ENCODE data around the gene DDX27. TPM values are rescaled to one million over a fixed set of nuclear protein-coding genes. Genes with fewer than 3 reads are reported as not detected.
"Not testable (repeated sequence)": the region's sequence is repeated elsewhere in the genome, so short reads cannot be mapped to it uniquely, and the experiment has no call there.

The DDX27 gene
- total RNA-seq = 31.2 TPM

DNA sequence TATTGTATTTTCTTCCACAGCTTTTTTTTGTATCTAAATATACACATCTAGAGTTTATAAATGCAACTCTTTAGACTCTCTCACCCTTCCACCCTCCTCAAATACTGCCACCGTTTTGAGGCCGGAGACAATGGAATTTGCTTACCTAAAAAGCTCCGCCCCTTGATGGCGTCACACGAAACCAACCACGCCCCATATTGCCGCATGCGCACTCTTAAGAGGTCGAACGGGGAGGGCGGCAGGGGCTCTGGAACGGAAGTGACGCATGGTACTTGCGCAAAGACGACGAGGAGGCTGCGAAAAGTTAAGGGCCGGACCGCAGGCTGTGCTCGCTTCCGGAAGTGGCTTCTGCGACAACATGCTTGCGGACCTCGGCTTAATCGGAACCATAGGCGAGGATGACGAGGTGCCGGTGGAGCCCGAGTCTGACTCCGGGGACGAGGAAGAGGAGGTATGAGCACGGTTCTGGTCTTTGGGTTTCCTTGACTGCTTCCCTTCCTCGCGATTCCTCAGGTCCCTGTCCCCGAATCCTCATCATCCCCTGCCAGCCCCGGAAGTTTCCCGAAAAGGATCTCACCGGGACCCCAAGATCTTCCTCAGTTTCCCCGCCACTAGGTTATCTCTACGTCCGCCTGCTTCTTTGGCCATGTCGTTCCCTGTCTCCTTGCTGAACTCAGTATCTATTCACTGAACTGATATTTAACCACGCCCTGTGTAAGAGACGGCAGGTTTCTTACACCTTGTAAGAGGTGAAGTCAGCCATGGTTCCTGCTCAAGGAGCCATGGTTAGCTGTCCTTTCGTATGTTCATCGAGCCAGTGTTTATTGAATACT lies at the start of gene DDX27:
Gene DDX27 (plus strand): TSS at position 326 of the 833 bp plus-strand sequence. CDS start 33 bp downstream, at position 359.
- DNase-seq (ENCODE audit: low spot score) (peak; percentile 98), ATAC-seq (peak; percentile 99)
- intact Hi-C loops (cut with DNase I) = no loop called here

GRCh38 chr20:49169547-49169946 lies 49.7 kb upstream of the DDX27 start:
- no peak for ATAC-seq
- intact Hi-C loops (cut with DNase I) = no loop called here

GRCh38 chr20:49170714-49171113 lies 48.5 kb upstream of the DDX27 start:
- ATAC-seq = no peak
- intact Hi-C loops (cut with DNase I) = no loop called here

More at GRCh38 chr20:49169547-49169946, 49.7 kb upstream of the DDX27 start:
- no peak for DNase-seq (ENCODE audit: low spot score)

DNA sequence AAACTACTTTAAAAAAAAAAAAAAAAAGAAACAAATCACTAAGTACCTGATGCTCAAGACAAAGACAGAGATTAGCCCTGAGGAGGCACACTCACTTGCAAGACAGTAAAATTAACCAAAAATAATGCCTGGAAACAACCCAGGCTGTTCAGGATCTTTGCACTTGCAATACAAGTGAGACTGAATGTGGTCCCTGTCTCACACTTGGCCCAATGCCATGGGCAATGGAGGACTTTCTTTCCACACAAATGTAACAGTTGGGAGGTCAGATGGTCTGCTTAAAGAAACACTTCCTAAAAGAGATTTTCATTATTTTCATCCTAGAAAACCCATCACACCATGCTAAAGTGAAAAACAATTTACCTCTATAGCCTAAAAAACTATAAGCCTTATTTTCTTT lies 47.3 kb upstream of the DDX27 start:
- no peak for ATAC-seq
- intact Hi-C loops (cut with DNase I) = no loop called here
- no peak for DNase-seq (ENCODE audit: low spot score)

More at GRCh38 chr20:49170714-49171113, 48.5 kb upstream of the DDX27 start:
- DNase-seq (ENCODE audit: low spot score) = no peak

GRCh38 chr20:49172413-49172812 lies 46.8 kb upstream of the DDX27 start:
- intact Hi-C loops (cut with DNase I) = no loop called here

GRCh38 chr20:49174183-49174582 lies 45.0 kb upstream of the DDX27 start:
- intact Hi-C loops (cut with DNase I) = no loop called here
- DNase-seq (ENCODE audit: low spot score) (no peak), ATAC-seq (no peak)

More at GRCh38 chr20:49172413-49172812, 46.8 kb upstream of the DDX27 start:
- DNase-seq (ENCODE audit: low spot score) (no peak), ATAC-seq (no peak)

DNA sequence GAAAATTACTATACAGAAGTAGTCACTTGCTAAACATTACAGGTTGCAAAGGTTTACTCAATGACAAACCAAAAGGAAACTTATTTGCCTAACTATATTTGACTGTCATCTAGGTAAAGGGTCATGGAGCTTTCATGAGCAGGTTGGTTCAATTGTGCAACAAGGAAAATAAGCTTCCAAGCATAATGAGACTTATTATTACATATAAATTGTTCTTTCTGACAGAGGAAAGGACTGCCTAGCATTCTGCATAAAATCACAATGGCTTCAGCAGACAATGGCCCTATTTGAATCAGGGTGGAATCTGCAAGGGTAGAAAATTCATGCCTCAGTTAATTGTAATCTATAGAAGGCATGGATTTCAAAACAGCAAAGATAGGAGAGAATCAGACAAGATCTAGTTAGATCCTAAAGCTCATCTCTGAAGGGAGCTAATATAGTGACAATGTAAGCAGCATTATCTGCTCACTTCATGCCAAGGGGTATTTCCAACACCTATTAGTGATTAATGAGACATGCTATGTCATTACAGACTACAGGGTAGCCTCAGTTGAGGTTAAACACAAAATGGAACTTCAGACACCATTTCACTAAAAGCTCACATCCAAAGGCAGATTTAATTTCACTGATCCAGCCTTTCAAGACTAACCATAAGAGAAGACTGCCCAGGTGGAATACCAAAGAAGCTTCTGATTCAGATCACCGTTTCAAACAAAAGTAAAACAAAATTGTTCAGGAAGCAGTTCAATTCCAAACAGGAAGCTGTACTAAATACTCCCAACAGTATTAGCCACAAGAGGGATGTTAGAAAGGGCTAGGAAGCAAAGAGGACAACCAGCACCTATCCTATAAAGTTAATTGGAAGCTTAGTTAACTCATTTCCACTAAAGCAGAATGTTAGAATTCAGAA lies 39.6 kb upstream of the DDX27 start:
- ATAC-seq (no peak), DNase-seq (ENCODE audit: low spot score) (no peak)
- intact Hi-C loops (cut with DNase I) = no loop called here

GRCh38 chr20:49181265-49181877 lies 37.8 kb upstream of the DDX27 start:
- intact Hi-C loops (cut with DNase I) = no loop called here
- no peak for ATAC-seq
- no peak for DNase-seq (ENCODE audit: low spot score)

DNA sequence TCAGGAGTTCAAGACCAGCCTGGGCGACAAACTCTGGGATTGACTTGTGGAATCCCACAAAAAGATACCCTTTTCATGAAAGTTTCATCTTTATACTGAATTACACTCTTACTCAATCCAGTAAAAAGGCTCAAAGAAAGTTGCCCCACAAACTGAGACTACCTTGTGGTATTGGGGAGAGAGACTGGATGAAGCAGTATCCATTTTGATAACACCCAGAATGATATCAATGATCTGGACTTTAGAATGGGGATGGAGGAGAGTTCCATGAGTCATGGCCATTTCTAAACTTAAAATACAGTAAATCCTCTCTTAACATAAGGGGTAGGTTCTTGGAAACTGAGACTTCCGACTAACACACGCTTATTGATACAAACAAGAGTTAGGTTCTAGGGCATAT lies 35.8 kb upstream of the DDX27 start:
- intact Hi-C loops (cut with DNase I) = no loop called here
- no peak for DNase-seq (ENCODE audit: low spot score)
- no peak for ATAC-seq

- ATAC-seq; intact Hi-C loops (cut with DNase I); DNase-seq (ENCODE audit: low spot score): not testable (repeated sequence)
Observed at GRCh38 chr20:49184084-49184501, 35.1 kb upstream of the DDX27 start.

DNA sequence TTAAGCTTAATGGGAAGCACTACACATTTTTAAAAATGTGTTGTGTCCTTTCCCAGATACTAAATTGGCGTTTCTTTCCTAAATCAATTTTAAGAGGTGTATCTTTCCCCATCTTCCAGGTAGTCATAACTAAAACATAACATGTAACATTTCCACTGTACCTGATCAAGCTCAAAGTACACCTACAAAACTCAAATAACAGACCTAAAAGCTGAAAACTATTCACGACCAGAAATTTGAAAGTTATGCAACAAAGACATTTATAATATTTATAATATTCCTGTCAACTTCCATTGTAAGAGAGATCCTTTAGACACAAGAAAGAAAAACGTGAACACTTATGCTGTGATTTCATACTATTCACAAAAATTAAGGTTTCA lies 34.5 kb upstream of the DDX27 start:
- intact Hi-C loops (cut with DNase I) = no loop called here

GRCh38 chr20:49185071-49185761 lies 34.0 kb upstream of the DDX27 start:
- DNase-seq (ENCODE audit: low spot score) (no peak), ATAC-seq (no peak)
- intact Hi-C loops (cut with DNase I) = no loop called here

More for the DNA sequence above, 34.5 kb upstream of the DDX27 start:
- ATAC-seq = no peak
- no peak for DNase-seq (ENCODE audit: low spot score)

DNA sequence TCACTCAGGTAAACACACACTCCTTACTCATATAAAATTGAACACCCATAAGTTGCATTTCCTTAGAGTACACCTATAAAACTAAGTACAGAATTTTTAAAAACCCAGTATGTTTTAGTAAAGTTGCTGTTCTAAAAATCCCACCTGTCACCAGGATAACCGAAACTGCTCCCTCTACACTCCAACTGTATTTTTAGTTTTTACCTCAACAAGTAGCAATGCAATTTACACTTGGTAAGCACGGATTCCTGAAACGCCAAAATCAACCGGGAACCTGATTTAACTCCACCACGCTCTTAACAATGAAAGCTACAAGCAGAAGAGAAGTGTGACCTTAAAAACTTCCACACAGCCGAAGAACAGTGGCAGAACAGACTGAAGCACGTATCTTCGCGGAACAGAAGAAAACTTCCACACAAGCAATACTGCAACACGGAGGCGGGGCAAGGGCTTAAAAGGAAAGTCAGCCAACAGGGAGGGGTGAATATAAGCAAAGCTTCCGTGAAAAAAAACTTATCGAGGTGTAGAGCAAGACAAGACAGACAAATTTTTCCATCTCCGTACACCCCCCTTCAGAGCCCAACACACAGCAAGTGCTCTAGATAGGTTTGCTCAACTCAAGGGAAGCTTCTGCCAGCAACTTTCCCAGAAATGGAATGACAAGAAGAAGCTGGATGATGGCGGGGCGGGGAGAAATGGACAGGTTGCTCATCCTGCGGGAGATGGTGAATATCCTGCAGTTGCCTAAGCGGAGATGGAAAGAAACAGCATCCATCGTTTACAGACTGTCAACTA lies 32.5 kb upstream of the DDX27 start:
- intact Hi-C loops (cut with DNase I) = no loop called here

DNA sequence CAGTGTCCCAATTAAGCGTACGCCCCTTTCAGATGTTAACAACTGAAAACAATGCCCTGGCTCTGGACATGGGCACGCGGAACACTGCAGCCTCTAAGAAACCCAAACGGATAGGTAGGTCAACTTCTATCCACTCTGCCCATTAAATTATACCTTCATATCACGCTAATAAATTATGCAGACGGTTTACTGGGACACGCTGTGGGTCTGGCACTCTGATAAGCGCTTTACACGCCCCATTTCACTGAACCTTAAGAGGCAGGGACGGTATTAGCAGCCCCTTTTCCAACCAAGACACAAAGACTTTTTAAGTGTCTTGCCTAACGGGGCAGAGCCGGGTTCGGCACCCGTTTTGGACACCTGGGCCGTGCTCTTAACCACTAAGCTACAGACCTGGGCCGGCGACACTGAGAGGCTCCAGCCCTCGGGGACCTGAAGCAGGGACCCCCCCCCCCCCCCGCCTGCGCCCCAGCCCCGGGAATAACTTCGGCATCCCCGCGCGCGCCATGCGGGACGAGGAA lies 31.8 kb upstream of the DDX27 start:
- DNase-seq (ENCODE audit: low spot score) (no peak), ATAC-seq (peak; percentile 3)
- intact Hi-C loops (cut with DNase I) = no loop called here

More for the DNA sequence above, 32.5 kb upstream of the DDX27 start:
- DNase-seq (ENCODE audit: low spot score) (peak; percentile 66), ATAC-seq (peak; percentile 22)

DNA sequence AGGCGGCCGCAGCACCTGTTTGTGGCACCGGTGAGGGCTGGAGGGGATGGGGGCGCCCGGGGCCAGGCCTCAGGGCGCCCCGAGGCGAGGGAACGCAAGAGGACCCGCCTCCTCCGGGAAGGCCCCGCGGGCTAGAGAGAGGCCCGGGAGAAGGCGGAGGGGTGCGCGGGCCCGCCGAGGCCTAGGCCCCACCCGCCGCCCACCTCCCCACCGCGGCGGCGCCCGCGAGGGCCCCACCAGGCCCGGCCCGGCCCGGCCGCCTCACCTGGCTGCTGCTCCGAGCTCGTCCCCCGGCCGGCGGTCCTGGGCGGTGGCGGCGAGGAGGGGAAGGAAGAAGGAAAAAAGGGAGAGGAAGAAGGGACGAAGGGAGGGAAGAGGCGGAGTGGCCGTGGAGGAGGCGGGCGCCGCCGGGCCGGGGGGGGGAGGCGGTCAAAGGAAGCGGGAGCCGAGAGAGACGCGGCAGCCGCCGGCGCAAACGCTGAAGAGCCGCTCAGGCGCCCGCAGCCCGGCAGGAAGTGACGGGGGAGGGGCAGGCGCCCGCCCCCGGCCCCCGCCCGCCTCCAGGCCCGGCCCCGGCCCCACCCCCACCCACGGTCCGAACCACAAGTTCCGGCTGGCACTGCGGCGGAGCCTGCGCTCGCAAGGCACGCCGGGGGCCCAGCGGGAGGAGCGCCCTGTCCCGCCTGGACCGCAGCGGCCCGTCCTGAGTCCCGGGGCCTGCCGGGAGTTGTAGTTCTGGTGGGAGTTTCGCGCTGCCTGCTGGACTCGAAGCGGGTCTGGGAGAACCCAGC lies 31.2 kb upstream of the DDX27 start, which contains the start of gene STAU1:
Gene STAU1 (minus strand): TSS at position 484 of the 791 bp plus-strand sequence. CDS start 22,133 bp downstream, outside the sequence.
- peak; percentile 95 for DNase-seq (ENCODE audit: low spot score)
- peak; percentile 99 for ATAC-seq
- intact Hi-C loops (cut with DNase I) = no loop called here

- DNase-seq (ENCODE audit: low spot score); ATAC-seq; intact Hi-C loops (cut with DNase I): not testable (repeated sequence)
Observed at GRCh38 chr20:49192944-49193518, 26.2 kb upstream of the DDX27 start.
